HEK293 (cell line): ENCODE data around the gene NDUFA1.

Source experiments
- CTCF ChIA-PET: fragments of 350-600 bp; formaldehyde crosslinking; extraction: SDS; loops from one replicate; lab custom pipeline; 2021; ENCODE audit warnings: antibody characterized with exemption; lab: Yijun Ruan, JAX
- POLR2A ChIA-PET: fragments of 300-600 bp; formaldehyde crosslinking; extraction: SDS; loops from one replicate; lab custom pipeline; 2020; ENCODE audit warnings: antibody characterized with exemption, inconsistent platforms; lab: Yijun Ruan, JAX
- H3K27ac ChIP-seq: fragments of 200-500 bp; sonication (Bioruptor generic); 2 replicates; pipeline ENCODE4 v1.5.1; 2014; ENCODE audit warnings: low read depth, low read length, control low read depth, inconsistent platforms; ENCODE audit errors: extremely low read depth
- H3K36me3 ChIP-seq, 2 experiments: fragments of 200-500 bp in 1 of 2; sonication (Bioruptor generic) in 1 of 2; 1 replicate in 1 of 2; 2 replicates in 1 of 2; pipeline ENCODE4 v1.5.1; 2014 to 2017; ENCODE audit warnings: inconsistent platforms in 2 of 2, low read length in 2 of 2; ENCODE audit not compliant: control insufficient read depth in 2 of 2, insufficient read depth in 1 of 2
- H3K4me1 ChIP-seq: fragments of 200-500 bp; sonication (Bioruptor generic); 2 replicates; pipeline ENCODE4 v1.5.1; 2014; ENCODE audit warnings: mild to moderate bottlenecking, low read length, inconsistent platforms; ENCODE audit not compliant: control insufficient read depth, insufficient read depth
- H3K4me3 ChIP-seq: 2 replicates; pipeline ENCODE4 v1.5.1; 2011; ENCODE audit warnings: low read depth, mild to moderate bottlenecking, control low read depth, low read length, moderate library complexity
- H3K9me3 ChIP-seq: fragments of 200-500 bp; sonication (Bioruptor generic); 2 replicates; pipeline ENCODE4 v1.5.1; 2014; ENCODE audit warnings: low read depth, low read length, inconsistent platforms; ENCODE audit not compliant: control insufficient read depth, insufficient read depth
- SALL2 ChIP-seq: fragments of 450-650 bp; formaldehyde crosslinking; IDR thresholded peaks from 2 replicates; pipeline ENCODE4 v1.5.0; 2017; ENCODE audit warnings: missing biosample characterization, mild to moderate bottlenecking, missing genetic modification characterization, borderline replicate concordance
- TCF7L2 ChIP-seq: IDR thresholded peaks from 2 replicates; pipeline ENCODE4 v1.6.1; 2011; ENCODE audit warnings: low read depth, mild to moderate bottlenecking, inconsistent platforms, low read length, moderate library complexity, borderline replicate concordance
- YY2 ChIP-seq: fragments of 450-650 bp; formaldehyde crosslinking; IDR thresholded peaks from 2 replicates; pipeline ENCODE4 v1.5.1; 2016; ENCODE audit warnings: missing biosample characterization, missing genetic modification characterization
- ZEB2 ChIP-seq: fragments of 450-650 bp; formaldehyde crosslinking; IDR thresholded peaks from 2 replicates; pipeline ENCODE4 v1.5.1; 2016; ENCODE audit warnings: missing biosample characterization, missing genetic modification characterization
- ZFHX2 ChIP-seq: fragments of 450-650 bp; formaldehyde crosslinking; conservative IDR thresholded peaks from 2 replicates; pipeline ENCODE4 v1.5.1; 2016; ENCODE audit warnings: missing biosample characterization, missing genetic modification characterization
- ZNF184 ChIP-seq: fragments of 450-650 bp; IDR thresholded peaks from 2 replicates; pipeline ENCODE4 v1.5.1; 2018; ENCODE audit warnings: missing biosample characterization, mild to moderate bottlenecking, missing genetic modification characterization
- ZNF19 ChIP-seq: fragments of 450-650 bp; formaldehyde crosslinking; IDR thresholded peaks from 2 replicates; pipeline ENCODE4; 2016; ENCODE audit warnings: missing biosample characterization, missing genetic modification characterization, low read depth
- ZNF266 ChIP-seq: fragments of 450-650 bp; formaldehyde crosslinking; IDR thresholded peaks from 2 replicates; pipeline ENCODE4 v1.5.1; 2016; ENCODE audit warnings: missing biosample characterization, missing genetic modification characterization, low read depth
- ZNF354C ChIP-seq: fragments of 450-650 bp; formaldehyde crosslinking; IDR thresholded peaks from 2 replicates; pipeline ENCODE4 v1.5.1; 2016; ENCODE audit warnings: missing biosample characterization, missing genetic modification characterization, low read depth, borderline replicate concordance
- ZNF404 ChIP-seq: fragments of 450-650 bp; formaldehyde crosslinking; IDR thresholded peaks from 2 replicates; pipeline ENCODE4 v1.5.1; 2017; ENCODE audit warnings: missing biosample characterization, missing genetic modification characterization
- ZNF521 ChIP-seq: fragments of 450-650 bp; formaldehyde crosslinking; IDR thresholded peaks from 2 replicates; pipeline ENCODE4 v1.5.1; 2017; ENCODE audit warnings: missing biosample characterization, mild to moderate bottlenecking, missing genetic modification characterization
- ZNF530 ChIP-seq: fragments of 450-650 bp; formaldehyde crosslinking; IDR thresholded peaks from 2 replicates; pipeline ENCODE4 v1.5.1; 2016; ENCODE audit warnings: low read depth, missing biosample characterization, missing genetic modification characterization
- ZNF549 ChIP-seq: fragments of 450-650 bp; IDR thresholded peaks from 2 replicates; pipeline ENCODE4 v1.5.1; 2018; ENCODE audit warnings: missing biosample characterization, missing genetic modification characterization, mild to moderate bottlenecking, inconsistent platforms, moderate library complexity
- ZNF626 ChIP-seq: fragments of 450-650 bp; sonication (Bioruptor Pico); formaldehyde crosslinking; IDR thresholded peaks from 2 replicates; pipeline ENCODE4 v1.5.1; 2018; ENCODE audit warnings: missing biosample characterization, missing genetic modification characterization, inconsistent platforms
- ZNF785 ChIP-seq: fragments of 450-650 bp; formaldehyde crosslinking; IDR thresholded peaks from 2 replicates; pipeline ENCODE4 v1.5.1; 2016; ENCODE audit warnings: missing biosample characterization, missing genetic modification characterization
- ZNF843 ChIP-seq: fragments of 450-650 bp; formaldehyde crosslinking; IDR thresholded peaks from 2 replicates; pipeline ENCODE4 v1.5.1; 2016; ENCODE audit warnings: missing biosample characterization, missing genetic modification characterization
- TF ChIP-seq, protein P1 (sequence below): fragments of 450-650 bp; IDR thresholded peaks from 2 replicates; pipeline ENCODE4 v1.5.1; 2018; ENCODE audit warnings: missing biosample characterization, mild to moderate bottlenecking, missing genetic modification characterization
- TF ChIP-seq, protein P2 (sequence below): fragments of 450-650 bp; formaldehyde crosslinking; conservative IDR thresholded peaks from 2 replicates; pipeline ENCODE4 v1.5.1; 2016; ENCODE audit warnings: low read depth, missing biosample characterization, missing genetic modification characterization
- TF ChIP-seq, protein P3 (sequence below): fragments of 450-650 bp; formaldehyde crosslinking; IDR thresholded peaks from 2 replicates; pipeline ENCODE4 v1.5.1; 2016; ENCODE audit warnings: missing biosample characterization, missing genetic modification characterization, borderline replicate concordance
- TF ChIP-seq, protein P4 (sequence below): fragments of 450-650 bp; formaldehyde crosslinking; IDR thresholded peaks from 2 replicates; pipeline ENCODE4 v1.5.1; 2016; ENCODE audit warnings: missing biosample characterization, missing genetic modification characterization

The NDUFA1 gene

DNA sequence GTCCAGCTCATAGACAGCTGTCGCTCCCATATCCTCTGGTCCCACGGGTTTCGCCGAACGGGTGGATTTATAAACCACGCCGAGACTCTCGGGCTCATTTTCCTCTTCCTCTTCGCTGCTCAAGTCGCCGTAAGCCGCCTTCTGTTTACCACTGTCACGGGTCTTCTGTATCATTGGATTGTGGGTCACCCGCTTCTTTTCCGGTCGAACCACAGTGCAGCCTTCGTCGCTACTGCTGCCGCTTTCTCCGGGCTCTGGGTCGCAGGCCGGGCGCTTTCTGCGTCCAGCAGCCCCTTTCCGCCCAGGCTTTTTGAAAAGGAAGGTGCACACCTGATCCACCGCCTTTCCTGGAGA, 410 bp upstream of the NDUFA1 start:
- POLR2A ChIA-PET = interaction anchor here (0.8 to 2.9 kb wide), 7 partner anchors 10 to 265 kb away, joined by 3 to 33 read pairs (median 6); partner anchors contain the start of genes RPL39 and UPF3B
- Histone ChIP-seq H3K4me1 (no peaks in the 10 kb centered on the region), H3K4me3 (peak overlapping the region; percentile 59), H3K9me3 (no peaks in the 10 kb centered on the region), H3K36me3 (peaks cover 9 to 11% of the 10 kb centered on the region in 2 experiments), H3K27ac (peak overlapping the region; percentile 90)
- CTCF ChIA-PET = interaction anchor here (0.7 to 3.0 kb wide), 3 partner anchors 9 to 84 kb away, joined by 3 to 9 read pairs (median 4); no protein-coding TSS in a partner anchor
- TF ChIP-seq, protein P1, sequence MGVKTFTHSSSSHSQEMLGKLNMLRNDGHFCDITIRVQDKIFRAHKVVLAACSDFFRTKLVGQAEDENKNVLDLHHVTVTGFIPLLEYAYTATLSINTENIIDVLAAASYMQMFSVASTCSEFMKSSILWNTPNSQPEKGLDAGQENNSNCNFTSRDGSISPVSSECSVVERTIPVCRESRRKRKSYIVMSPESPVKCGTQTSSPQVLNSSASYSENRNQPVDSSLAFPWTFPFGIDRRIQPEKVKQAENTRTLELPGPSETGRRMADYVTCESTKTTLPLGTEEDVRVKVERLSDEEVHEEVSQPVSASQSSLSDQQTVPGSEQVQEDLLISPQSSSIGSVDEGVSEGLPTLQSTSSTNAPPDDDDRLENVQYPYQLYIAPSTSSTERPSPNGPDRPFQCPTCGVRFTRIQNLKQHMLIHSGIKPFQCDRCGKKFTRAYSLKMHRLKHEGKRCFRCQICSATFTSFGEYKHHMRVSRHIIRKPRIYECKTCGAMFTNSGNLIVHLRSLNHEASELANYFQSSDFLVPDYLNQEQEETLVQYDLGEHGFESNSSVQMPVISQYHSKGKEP = no peak
- TF ChIP-seq ZNF266 (tag by site-specific recombination) (no peak), ZNF19 (tag by site-specific recombination) (no peak)

DNA sequence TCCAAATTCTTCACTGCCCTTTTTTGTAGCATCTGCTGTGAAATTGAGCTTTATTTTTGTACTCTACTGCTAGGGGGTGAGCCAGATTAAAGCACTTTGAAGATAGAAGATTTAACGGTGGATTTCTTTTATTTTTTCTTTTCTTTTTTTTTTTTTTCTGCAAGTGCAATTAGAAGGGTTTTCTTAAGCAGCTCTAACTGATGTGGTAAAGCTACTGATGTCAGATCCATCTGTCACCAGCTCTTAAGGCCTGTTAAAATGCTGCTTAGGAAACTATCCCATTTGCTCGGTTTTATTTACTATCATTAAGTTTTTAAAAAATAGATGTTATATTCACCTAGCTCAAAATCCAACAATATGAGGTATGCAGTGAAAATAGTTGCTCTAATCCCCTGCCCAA, 7.1 kb downstream of the NDUFA1 start:
- POLR2A ChIA-PET = interaction anchor here (1.2 kb wide), 1 partner anchor 9 kb away, joined by 4 read pairs; no protein-coding TSS in a partner anchor
- Histone ChIP-seq H3K4me3 (no peak overlapping the region), H3K4me1 (no peaks in the 10 kb centered on the region), H3K27ac (no peak overlapping the region), H3K36me3 (peaks cover 18 to 29% of the 10 kb centered on the region in 2 experiments), H3K9me3 (no peaks in the 10 kb centered on the region)
- no peak for TF ChIP-seq ZNF626 (tag by site-specific recombination)
- TF ChIP-seq ZFHX2 = no peak
- TF ChIP-seq, protein P2, sequence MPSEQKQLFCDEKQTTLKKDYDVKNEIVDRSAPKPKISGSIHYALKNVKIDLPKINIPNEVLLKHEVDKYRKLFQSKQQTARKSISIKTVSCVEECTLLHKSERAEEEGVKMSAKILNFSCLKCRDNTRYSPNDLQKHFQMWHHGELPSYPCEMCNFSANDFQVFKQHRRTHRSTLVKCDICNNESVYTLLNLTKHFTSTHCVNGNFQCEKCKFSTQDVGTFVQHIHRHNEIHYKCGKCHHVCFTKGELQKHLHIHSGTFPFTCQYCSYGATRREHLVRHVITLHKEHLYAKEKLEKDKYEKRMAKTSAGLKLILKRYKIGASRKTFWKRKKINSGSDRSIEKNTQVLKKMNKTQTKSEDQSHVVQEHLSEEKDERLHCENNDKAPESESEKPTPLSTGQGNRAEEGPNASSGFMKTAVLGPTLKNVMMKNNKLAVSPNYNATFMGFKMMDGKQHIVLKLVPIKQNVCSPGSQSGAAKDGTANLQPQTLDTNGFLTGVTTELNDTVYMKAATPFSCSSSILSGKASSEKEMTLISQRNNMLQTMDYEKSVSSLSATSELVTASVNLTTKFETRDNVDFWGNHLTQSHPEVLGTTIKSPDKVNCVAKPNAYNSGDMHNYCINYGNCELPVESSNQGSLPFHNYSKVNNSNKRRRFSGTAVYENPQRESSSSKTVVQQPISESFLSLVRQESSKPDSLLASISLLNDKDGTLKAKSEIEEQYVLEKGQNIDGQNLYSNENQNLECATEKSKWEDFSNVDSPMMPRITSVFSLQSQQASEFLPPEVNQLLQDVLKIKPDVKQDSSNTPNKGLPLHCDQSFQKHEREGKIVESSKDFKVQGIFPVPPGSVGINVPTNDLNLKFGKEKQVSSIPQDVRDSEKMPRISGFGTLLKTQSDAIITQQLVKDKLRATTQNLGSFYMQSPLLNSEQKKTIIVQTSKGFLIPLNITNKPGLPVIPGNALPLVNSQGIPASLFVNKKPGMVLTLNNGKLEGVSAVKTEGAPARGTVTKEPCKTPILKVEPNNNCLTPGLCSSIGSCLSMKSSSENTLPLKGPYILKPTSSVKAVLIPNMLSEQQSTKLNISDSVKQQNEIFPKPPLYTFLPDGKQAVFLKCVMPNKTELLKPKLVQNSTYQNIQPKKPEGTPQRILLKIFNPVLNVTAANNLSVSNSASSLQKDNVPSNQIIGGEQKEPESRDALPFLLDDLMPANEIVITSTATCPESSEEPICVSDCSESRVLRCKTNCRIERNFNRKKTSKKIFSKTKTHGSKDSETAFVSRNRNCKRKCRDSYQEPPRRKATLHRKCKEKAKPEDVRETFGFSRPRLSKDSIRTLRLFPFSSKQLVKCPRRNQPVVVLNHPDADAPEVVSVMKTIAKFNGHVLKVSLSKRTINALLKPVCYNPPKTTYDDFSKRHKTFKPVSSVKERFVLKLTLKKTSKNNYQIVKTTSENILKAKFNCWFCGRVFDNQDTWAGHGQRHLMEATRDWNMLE = no peak
- TF ChIP-seq ZNF184 (tag by site-specific recombination) = no peak
- no peak for TF ChIP-seq TCF7L2
- TF ChIP-seq, protein P3, sequence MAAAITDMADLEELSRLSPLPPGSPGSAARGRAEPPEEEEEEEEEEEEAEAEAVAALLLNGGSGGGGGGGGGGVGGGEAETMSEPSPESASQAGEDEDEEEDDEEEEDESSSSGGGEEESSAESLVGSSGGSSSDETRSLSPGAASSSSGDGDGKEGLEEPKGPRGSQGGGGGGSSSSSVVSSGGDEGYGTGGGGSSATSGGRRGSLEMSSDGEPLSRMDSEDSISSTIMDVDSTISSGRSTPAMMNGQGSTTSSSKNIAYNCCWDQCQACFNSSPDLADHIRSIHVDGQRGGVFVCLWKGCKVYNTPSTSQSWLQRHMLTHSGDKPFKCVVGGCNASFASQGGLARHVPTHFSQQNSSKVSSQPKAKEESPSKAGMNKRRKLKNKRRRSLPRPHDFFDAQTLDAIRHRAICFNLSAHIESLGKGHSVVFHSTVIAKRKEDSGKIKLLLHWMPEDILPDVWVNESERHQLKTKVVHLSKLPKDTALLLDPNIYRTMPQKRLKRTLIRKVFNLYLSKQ (tag by site-specific recombination) = no peak
- no peak for TF ChIP-seq ZNF530 (tag by site-specific recombination)
- no peak for TF ChIP-seq SALL2 (tag by site-specific recombination)
- no peak for TF ChIP-seq ZNF404 (tag by site-specific recombination)
- TF ChIP-seq ZNF521 (tag by site-specific recombination) = no peak
- no peak for TF ChIP-seq ZEB2 (tag by site-specific recombination)
- no peak for TF ChIP-seq ZNF785 (tag by site-specific recombination)
- TF ChIP-seq ZNF549 (tag by site-specific recombination) = no peak
- TF ChIP-seq YY2 (tag by site-specific recombination) = no peak
- TF ChIP-seq, protein P4, sequence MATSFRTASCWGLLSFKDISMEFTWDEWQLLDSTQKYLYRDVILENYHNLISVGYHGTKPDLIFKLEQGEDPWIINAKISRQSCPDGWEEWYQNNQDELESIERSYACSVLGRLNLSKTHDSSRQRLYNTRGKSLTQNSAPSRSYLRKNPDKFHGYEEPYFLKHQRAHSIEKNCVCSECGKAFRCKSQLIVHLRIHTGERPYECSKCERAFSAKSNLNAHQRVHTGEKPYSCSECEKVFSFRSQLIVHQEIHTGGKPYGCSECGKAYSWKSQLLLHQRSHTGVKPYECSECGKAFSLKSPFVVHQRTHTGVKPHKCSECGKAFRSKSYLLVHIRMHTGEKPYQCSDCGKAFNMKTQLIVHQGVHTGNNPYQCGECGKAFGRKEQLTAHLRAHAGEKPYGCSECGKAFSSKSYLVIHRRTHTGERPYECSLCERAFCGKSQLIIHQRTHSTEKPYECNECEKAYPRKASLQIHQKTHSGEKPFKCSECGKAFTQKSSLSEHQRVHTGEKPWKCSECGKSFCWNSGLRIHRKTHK (tag by site-specific recombination) = no peak
- no peak for TF ChIP-seq ZNF843 (tag by site-specific recombination)
- TF ChIP-seq ZNF354C (tag by site-specific recombination) = no peak
- CTCF ChIA-PET = interaction anchor here (0.6 to 1.3 kb wide), 10 partner anchors 9 to 379 kb away, joined by 3 to 9 read pairs (median 4); no protein-coding TSS in a partner anchor
